ENCODE measurements around the gene FAM184A.

The FAM184A gene

GRCh38 chr6:119040229-119040628 lies 38.2 kb downstream of the FAM184A start:
- TF ChIP-seq, protein P1, sequence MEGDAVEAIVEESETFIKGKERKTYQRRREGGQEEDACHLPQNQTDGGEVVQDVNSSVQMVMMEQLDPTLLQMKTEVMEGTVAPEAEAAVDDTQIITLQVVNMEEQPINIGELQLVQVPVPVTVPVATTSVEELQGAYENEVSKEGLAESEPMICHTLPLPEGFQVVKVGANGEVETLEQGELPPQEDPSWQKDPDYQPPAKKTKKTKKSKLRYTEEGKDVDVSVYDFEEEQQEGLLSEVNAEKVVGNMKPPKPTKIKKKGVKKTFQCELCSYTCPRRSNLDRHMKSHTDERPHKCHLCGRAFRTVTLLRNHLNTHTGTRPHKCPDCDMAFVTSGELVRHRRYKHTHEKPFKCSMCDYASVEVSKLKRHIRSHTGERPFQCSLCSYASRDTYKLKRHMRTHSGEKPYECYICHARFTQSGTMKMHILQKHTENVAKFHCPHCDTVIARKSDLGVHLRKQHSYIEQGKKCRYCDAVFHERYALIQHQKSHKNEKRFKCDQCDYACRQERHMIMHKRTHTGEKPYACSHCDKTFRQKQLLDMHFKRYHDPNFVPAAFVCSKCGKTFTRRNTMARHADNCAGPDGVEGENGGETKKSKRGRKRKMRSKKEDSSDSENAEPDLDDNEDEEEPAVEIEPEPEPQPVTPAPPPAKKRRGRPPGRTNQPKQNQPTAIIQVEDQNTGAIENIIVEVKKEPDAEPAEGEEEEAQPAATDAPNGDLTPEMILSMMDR (IDR thresholded peaks at IDR 0.05; ENCODE audit: low read depth, low read length, missing control alignments): no peak
- no peak for DNase-seq (ENCODE audit: extremely low read depth, low read depth)
- no peak overlapping the region for H3K4me3 ChIP-seq (replicated peaks; ENCODE audit: low read depth, low read length)

DNA sequence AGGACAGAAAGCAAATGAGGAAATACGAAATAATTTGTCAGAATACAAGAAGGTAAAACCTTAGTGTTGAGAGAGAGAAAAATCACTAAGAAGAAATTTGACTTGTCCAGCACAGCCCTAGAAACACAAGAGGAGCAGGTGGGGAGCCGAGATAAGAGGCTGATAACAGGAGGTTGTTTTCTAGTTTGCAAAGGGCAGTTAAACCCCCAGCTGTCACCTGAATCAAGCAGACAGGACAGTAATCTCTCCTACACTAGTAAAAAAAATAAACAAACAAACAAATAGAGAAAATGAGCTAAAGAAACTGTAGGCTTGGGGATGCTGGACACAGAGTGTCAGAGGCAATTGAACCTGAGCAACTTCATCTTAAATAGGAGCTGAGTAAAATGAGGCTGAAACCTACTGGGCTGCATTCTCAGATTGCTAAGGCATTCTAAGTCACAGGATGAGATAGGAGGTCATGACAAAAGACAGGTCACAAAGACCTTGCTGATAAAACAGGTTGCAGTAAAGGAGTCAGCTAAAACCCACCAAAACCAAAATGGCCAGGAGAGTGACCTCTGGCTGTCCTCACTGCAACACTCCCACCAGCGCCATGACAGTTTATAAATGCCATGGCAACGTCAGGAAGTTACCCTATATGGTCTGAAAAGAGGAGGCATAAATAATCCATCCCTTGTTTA lies 40.4 kb downstream of the FAM184A start:
- TF ChIP-seq, protein P1 (IDR thresholded peaks at IDR 0.05; ENCODE audit: low read depth, low read length, missing control alignments): no peak
- DNase-seq (ENCODE audit: extremely low read depth, low read depth): no peak
- H3K4me3 ChIP-seq (replicated peaks; ENCODE audit: low read depth, low read length): no peak overlapping the region

DNA sequence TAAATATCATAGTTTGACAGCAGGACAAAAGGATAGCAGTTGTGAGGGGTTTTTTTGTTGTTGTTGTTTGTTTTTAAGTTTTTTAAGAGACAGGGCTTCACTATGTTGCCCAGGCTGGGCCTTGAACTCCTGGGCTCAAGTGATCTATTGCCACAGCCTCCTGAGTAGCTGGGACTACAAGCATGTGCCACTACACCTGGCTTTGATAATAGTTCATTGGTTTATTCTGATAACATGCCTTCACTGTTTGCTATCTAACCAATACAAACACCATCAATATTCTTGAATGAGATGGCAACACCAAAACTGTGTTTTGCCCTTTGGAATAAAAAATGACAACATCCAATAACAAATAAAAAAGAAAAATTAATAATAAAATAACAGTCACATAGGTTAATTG lies 41.2 kb downstream of the FAM184A start:
- DNase-seq (ENCODE audit: extremely low read depth, low read depth): no peak
- TF ChIP-seq, protein P1 (IDR thresholded peaks at IDR 0.05; ENCODE audit: low read depth, low read length, missing control alignments): no peak
- H3K4me3 ChIP-seq (replicated peaks; ENCODE audit: low read depth, low read length): no peak overlapping the region

- no peak overlapping the region for H3K4me3 ChIP-seq (replicated peaks; ENCODE audit: low read depth, low read length)
- no peak for DNase-seq (ENCODE audit: extremely low read depth, low read depth)
- TF ChIP-seq, protein P1 (IDR thresholded peaks at IDR 0.05; ENCODE audit: low read depth, low read length, missing control alignments): no peak
Observed at GRCh38 chr6:119036081-119036480, 42.4 kb downstream of the FAM184A start.

- H3K4me3 ChIP-seq (replicated peaks; ENCODE audit: low read depth, low read length): no peak overlapping the region
- DNase-seq (ENCODE audit: extremely low read depth, low read depth): no peak
- TF ChIP-seq, protein P1 (IDR thresholded peaks at IDR 0.05; ENCODE audit: low read depth, low read length, missing control alignments): no peak
Observed at GRCh38 chr6:119035459-119035858, 43.0 kb downstream of the FAM184A start.

DNA sequence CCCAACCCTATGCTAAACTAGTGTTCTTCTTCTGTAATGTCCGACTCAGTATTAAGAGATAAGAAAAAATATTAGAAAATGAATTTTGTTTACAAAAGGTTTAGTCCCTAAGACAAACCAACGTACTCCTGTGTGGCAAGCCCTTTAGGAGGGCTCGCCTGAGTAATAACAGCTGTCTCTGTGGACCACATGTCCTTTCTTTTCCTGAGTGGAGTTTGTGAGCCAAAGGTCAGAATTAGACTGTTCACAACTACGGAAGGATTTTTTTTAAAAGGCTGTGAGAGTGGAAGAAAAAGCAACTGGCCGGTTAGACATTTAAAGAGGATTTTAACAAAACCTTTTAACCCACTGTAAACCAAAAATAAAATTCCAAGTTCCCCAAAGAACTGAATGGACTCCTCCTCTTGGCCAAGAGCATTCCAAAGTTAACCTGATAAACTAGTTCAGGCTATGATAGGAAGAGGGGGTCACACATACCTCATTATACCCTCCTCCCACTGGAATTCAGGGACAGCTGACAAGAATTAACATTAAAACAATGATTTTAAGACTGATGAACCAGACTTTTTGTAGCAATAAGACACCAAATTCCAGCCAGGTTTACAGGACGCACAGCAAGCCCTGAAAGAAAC lies 43.5 kb downstream of the FAM184A start:
- no peak for DNase-seq (ENCODE audit: extremely low read depth, low read depth)
- TF ChIP-seq, protein P1 (IDR thresholded peaks at IDR 0.05; ENCODE audit: low read depth, low read length, missing control alignments): no peak
- no peak overlapping the region for H3K4me3 ChIP-seq (replicated peaks; ENCODE audit: low read depth, low read length)

Measured in HFF-Myc (cell line).